HG03066 (cell line): ENCODE data around the gene CGNL1.
A peak's percentile ranks its signal among the peaks of the same experiment; 100 is the strongest.

ENCODE experiments used
- ATAC-seq: cut with Tn5 transposase; IDR thresholded peaks from one replicate; pipeline ENCODE4 v1.9.1; 2021; ENCODE audit warnings: low read depth; ENCODE audit not compliant: unreplicated experiment

CGNL1 gene

GRCh38 chr15:57419335-57419734, 43.0 kb downstream of the CGNL1 start:
- ATAC-seq = no peak

- no peak for ATAC-seq
Observed at GRCh38 chr15:57421110-57421509, 44.8 kb downstream of the CGNL1 start.

- no peak for ATAC-seq
Observed at GRCh38 chr15:57421551-57421950, 45.2 kb downstream of the CGNL1 start.

GRCh38 chr15:57422113-57422754, 45.9 kb downstream of the CGNL1 start:
- peak; percentile 83 for ATAC-seq

- no peak for ATAC-seq
Observed at GRCh38 chr15:57423599-57424140, 47.4 kb downstream of the CGNL1 start.

GRCh38 chr15:57424628-57425405, 48.5 kb downstream of the CGNL1 start:
- no peak for ATAC-seq

GRCh38 chr15:57425842-57426241, 49.5 kb downstream of the CGNL1 start:
- ATAC-seq = no peak

- ATAC-seq = no peak
Observed at GRCh38 chr15:57427367-57427821, 51.1 kb downstream of the CGNL1 start.

- no peak for ATAC-seq
Observed at GRCh38 chr15:57432141-57432741, 55.9 kb downstream of the CGNL1 start.

- no peak for ATAC-seq
Observed at GRCh38 chr15:57436166-57436565, 59.9 kb downstream of the CGNL1 start.

- ATAC-seq = no peak
Observed at GRCh38 chr15:57436961-57437360, 60.7 kb downstream of the CGNL1 start.

- no peak for ATAC-seq
Observed at GRCh38 chr15:57437564-57437963, 61.3 kb downstream of the CGNL1 start.

GRCh38 chr15:57438166-57438565, 61.9 kb downstream of the CGNL1 start:
- no peak for ATAC-seq

- no peak for ATAC-seq
Observed at GRCh38 chr15:57439128-57440027, 63.1 kb downstream of the CGNL1 start.

- ATAC-seq = no peak
Observed at GRCh38 chr15:57440167-57440566, 63.9 kb downstream of the CGNL1 start.

GRCh38 chr15:57440799-57441198, 64.5 kb downstream of the CGNL1 start:
- no peak for ATAC-seq

GRCh38 chr15:57442335-57442734, 66.0 kb downstream of the CGNL1 start:
- ATAC-seq = no peak

- no peak for ATAC-seq
Observed at GRCh38 chr15:57443486-57443885, 67.2 kb downstream of the CGNL1 start.

- no peak for ATAC-seq
Observed at GRCh38 chr15:57444877-57445513, 68.7 kb downstream of the CGNL1 start.

- no peak for ATAC-seq
Observed at GRCh38 chr15:57445872-57446271, 69.6 kb downstream of the CGNL1 start.
